NCI-H146 treated with DMSO at 0.1 percent for 48 hours (cell line): ENCODE data around the gene KY.

Experiments
- DNase-seq: peaks from one replicate; lab custom pipeline; 2025; ENCODE audit not compliant: unreplicated experiment; lab: John Stamatoyannopoulos, UW

KY gene

GRCh38 chr3:134675726-134676256, 25.0 kb upstream of the KY start:
- no peak for DNase-seq

- no peak for DNase-seq
Observed at GRCh38 chr3:134672571-134672970, 21.7 kb upstream of the KY start.

- DNase-seq: no peak
Observed at GRCh38 chr3:134667956-134668355, 17.1 kb upstream of the KY start.

GRCh38 chr3:134667406-134667805, 16.6 kb upstream of the KY start:
- DNase-seq: no peak

GRCh38 chr3:134666885-134667284, 16.1 kb upstream of the KY start:
- no peak for DNase-seq

- no peak for DNase-seq
Observed at GRCh38 chr3:134666466-134666865, 15.6 kb upstream of the KY start.

GRCh38 chr3:134666052-134666451, 15.2 kb upstream of the KY start:
- no peak for DNase-seq

- no peak for DNase-seq
Observed at GRCh38 chr3:134665243-134665642, 14.4 kb upstream of the KY start.

GRCh38 chr3:134663721-134664456, 13.1 kb upstream of the KY start:
- no peak for DNase-seq

- no peak for DNase-seq
Observed at GRCh38 chr3:134660046-134660441, 9.2 kb upstream of the KY start.

GRCh38 chr3:134659391-134660045, 8.7 kb upstream of the KY start:
- no peak for DNase-seq

- DNase-seq: no peak
Observed at GRCh38 chr3:134658555-134658954, 7.7 kb upstream of the KY start.

GRCh38 chr3:134656211-134656800, 5.5 kb upstream of the KY start:
- DNase-seq: no peak

GRCh38 chr3:134655706-134656105, 4.9 kb upstream of the KY start:
- DNase-seq: no peak

- no peak for DNase-seq
Observed at GRCh38 chr3:134654031-134654430, 3.2 kb upstream of the KY start.

- no peak for DNase-seq
Observed at GRCh38 chr3:134652886-134653630, 2.2 kb upstream of the KY start.

- DNase-seq: no peak
Observed at GRCh38 chr3:134652409-134652831, 1.6 kb upstream of the KY start.

- DNase-seq: peak; percentile 33
Observed at GRCh38 chr3:134651347-134652041, 672 bp upstream of the KY start.

- no peak for DNase-seq
Observed at GRCh38 chr3:134649106-134649705, 1.6 kb downstream of the KY start.
